GM19351 (cell line): ENCODE data around the gene LUZP4.
"Not testable (repeated sequence)": the region's sequence is repeated elsewhere in the genome, so short reads cannot be mapped to it uniquely, and the experiment has no call there.

ENCODE experiments used
- ATAC-seq: cut with Tn5 transposase; IDR thresholded peaks from one replicate; pipeline ENCODE4 v1.9.1; 2021; ENCODE audit warnings: mild to moderate bottlenecking, moderate library complexity; ENCODE audit not compliant: unreplicated experiment

Gene LUZP4

DNA sequence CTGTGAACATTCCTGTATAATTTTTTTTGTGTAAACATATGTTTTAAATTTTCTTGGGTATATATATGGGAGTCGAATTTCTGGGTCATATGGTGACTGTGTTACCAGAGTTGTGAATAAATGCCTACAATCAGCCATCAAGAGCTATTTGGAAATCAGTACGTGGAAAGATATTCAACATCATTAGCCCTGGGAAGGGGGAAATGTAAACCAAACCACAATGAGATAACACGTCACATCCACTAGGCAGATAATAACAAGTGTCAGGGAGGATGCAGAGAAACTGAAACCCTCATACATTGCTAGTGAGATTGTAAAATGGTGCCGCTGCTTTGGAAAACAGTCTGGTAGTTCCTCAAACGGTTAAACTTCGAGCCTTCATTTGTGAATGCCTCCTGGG lies 43.9 kb downstream of the LUZP4 start:
- no peak for ATAC-seq

DNA sequence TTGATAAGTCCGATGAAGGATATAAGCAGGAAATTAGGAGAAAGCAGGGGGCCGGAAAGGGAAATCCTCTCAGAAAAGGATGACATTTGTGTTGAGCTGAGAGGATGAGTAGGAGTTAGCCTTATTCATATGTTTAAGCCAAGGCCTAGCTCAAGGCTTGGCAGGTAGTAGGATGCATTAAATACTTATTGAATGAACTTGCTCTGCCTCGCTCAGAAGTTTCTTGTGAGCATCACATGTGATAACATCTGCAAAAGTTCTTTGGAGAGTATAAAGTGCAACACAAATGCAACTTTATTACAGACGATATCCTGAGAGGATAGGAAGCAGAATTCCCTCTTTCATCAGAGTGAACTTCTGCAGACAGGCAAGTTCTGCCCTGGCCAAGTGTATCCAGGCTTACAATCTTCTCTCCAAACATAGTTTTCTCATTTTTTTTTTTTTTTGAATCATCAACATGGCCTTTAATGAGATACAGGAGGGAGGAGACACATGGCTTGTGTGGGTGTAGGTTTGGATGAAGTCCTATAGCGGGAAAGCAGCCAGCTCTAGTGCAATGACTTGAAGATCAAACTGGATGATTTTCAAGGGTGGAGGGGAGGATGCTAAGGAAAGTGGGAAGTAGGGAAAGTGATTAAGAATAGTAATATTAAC lies 48.1 kb downstream of the LUZP4 start:
- ATAC-seq, result no peak

DNA sequence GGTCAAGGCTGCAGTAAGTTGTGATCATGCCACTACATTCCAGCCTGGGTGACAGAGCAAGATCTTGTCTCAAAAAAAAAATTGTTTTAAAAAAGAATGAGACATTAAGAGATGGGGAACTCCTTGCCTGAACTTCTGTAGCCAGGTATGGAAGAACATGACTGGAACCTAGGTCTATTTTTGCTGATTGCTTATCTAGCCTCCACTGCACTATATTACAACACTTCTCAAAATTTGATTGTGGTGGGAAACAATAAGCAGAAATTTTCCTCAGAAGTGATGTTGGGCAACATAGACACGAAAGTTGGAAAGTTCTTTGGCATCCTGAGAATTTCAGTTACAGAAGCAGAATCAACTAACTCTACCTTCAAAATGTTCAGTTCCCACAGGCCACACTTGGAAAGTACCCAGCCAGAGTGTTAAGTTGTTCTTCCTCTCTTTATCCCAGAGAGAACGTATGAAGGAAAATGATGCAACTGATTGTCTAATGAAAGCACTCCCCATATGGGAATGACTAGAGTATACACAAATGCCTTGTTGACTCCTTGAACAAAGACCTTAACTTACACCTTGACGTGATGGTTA lies 50.0 kb downstream of the LUZP4 start:
- no peak for ATAC-seq

DNA sequence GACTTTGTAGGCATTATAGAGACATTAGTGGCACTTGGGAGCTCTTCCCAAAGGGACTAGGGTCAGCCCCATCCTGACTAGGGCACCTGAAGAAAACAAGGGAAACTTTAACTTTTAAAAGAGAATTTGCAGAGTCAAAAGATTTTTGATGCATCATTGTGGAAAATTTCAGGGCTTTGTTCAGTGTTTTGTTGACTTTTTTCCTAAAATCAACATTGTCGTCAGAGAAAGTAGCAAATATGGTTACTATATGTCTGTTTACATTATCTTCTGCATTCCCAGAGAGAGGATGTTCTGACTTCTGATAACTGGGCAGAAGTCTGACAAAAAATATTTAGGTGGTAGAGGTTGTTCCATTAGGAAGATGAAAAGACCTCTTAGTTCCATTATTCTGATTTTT lies 51.9 kb downstream of the LUZP4 start:
- no peak for ATAC-seq

DNA sequence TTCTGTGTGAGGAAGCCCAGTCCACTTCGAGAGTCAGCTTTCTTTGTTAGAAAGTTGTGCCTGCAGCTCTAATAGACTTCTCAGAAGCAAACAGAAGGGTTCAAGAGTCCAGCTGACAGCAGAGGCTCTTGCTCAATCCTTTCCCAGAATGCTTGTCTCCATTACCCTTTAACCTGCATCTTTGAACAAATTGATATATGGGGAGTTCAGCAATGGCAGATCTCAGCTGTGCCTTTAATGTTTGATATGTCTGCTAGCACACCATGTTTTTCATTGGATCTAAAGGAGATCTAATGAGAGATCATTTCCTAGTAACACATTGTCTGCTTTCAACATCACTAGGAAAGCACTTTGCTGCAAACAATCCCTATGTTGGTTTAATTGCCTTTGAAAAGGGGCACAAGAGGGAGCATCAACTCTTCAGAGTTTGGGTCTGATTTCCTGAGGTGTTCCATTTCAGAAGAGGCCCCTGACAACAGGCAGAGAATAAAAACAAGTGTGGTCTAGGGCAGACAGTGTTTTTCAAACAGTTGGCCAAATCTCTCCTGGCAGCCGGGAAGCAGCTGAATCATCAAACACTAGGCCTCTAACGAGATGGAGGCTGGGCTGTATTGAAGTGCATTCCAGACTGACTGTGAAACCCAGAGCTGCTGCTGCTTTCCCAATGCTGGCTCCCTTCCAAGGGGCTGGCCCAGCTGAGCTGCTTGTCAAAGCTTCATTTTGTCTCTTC lies 55.5 kb downstream of the LUZP4 start:
- ATAC-seq, result no peak

DNA sequence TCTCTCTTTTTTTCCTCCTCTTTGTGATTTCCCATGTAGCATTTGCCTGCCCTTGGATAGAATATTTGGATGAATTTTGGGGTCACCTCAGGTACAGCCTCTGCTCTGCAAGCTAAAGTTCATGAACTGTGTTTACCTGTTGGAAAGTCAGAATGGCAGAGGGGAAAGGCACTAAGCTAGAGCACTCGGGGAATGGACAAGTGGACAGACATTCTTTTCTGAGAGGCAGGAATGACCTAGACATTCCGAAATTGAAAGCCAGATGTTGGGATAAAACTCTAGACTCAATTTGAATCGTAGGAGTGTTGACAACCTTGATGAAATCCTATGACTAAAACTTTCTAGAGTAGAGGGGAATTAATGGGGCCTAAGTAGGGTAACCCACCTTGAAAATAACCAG lies 56.1 kb downstream of the LUZP4 start:
- no peak for ATAC-seq

DNA sequence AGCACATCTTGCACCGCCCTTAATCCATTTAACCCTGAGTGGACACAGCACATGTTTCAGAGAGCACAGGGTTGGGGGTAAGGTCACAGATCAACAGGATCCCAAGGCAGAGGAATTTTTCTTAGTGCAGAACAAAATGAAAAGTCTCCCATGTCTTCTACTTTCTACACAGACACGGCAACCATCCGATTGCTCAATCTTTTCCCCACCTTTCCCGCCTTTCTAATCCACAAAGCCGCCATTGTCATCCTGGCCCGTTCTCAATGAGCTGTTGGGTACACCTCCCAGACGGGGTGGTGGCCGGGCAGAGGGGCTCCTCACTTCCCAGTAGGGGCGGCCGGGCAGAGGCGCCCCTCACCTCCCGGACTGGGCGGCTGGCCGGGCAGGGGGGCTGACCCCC lies 57.2 kb downstream of the LUZP4 start:
- ATAC-seq, result not testable (repeated sequence)

DNA sequence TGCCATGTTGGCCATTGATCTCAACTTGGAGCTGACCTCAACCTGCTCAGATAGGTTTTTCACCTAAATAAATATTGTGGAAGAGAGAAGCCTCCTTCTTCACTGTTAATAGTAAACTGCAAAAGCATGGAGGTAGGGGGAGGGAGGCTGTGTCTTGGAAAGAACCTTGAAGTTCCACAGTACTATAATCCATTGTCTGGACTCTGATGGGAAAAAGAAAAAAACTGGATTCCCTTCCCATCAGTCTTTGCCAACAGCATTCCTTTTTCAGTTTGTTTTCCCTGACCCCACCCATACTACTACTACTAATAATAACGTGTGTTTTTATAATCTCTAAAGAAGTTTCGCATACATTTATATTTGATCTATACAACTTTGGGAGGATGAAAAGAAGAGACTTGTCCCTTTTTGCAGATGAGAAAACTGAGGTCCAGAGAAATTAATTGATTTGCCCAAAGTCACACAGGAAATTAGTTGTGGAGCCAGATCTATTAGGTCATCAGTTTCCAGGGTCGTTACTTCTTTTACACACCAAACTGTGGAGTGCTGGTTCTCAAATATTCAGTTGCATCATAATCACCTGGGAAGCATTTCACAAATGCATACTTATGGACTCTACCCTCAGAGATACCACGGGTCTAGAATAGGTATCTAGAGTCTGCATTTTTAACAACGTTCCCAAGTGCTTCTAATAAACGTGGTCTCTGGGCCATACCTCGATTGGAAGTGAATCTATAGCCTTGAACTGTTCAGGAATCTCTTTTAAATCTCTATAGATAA lies 59.1 kb downstream of the LUZP4 start:
- no peak for ATAC-seq

DNA sequence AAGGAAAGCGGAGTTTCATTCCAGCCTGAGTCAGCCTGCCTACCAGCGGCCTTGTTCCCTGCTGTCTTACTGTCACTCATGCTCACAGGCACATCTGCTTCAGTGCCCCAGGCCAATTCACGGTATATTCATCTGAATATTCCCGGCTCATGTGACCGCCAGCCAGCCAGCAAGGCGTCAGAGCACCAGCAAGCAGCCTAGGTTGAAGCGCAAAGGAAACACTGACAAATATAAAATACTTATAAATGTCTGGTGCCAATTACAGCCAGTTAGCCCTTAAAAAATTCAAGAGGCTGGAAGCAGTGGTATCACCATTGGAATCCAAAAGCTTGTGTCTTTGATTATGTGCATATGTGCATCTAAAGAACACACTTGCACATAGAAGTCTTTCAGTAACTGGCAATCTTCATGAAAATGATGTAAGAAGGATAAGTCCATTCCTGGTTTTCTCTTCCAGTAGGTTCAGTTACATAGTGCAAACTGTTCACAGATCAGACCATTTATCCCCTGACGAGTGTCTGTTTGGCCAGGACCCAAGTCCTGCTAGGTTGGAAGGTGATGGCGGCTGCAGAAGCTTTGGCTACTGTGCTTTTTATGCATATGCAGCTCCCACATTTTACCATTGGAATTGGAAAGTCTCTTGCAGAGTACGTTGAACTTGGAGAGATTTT lies 61.3 kb downstream of the LUZP4 start:
- no peak for ATAC-seq

DNA sequence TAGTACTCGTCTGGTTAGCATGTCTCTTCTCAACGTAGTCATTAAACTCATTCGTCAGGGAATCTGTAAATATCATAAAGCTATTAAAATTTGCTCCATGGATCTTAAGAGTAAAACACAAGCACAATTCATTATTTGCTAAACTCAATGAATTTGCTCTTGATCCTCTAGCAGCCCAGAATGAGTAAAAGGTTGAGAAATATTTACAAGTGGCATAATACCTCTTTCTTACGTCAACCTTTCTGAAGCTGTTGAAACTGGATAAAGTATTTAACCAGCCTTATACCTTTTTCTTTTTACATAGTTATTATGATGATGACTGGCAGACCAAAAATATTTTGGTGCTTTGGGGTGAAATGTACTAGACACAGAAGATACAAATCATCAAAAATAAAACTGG lies 66.9 kb downstream of the LUZP4 start:
- ATAC-seq, result no peak
